Putamen (tissue), 1 donor: ENCODE data around the gene HMX2.

ENCODE experiments used
- DNase-seq: peaks from one replicate; pipeline ENCODE4 v3.0.0-alpha.2; 2016; ENCODE audit warnings: low spot score

Gene HMX2

GRCh38 chr10:123147635-123148413 lies at the start of gene HMX2:
TSS of gene HMX2 (plus strand) at chr10:123148136. CDS start at chr10:123148379, 243 bp downstream.
- no peak for DNase-seq

- DNase-seq: no peak
Measured at GRCh38 chr10:123100030-123100762, 47.7 kb upstream of the HMX2 start.

- DNase-seq: no peak
Measured at GRCh38 chr10:123101872-123102271, 46.1 kb upstream of the HMX2 start.

GRCh38 chr10:123102673-123103072 lies 45.3 kb upstream of the HMX2 start:
- DNase-seq: no peak

GRCh38 chr10:123103944-123104343 lies 44.0 kb upstream of the HMX2 start:
- no peak for DNase-seq

GRCh38 chr10:123109466-123109865 lies 38.5 kb upstream of the HMX2 start:
- no peak for DNase-seq

GRCh38 chr10:123117644-123118417 lies 30.1 kb upstream of the HMX2 start:
- no peak for DNase-seq

- no peak for DNase-seq
Measured at GRCh38 chr10:123119081-123119480, 28.9 kb upstream of the HMX2 start.

- no peak for DNase-seq
Measured at GRCh38 chr10:123126246-123126645, 21.7 kb upstream of the HMX2 start.

GRCh38 chr10:123129618-123130271 lies 18.2 kb upstream of the HMX2 start:
- DNase-seq: no peak

- DNase-seq: peak; percentile 74
Measured at GRCh38 chr10:123132576-123133477, 15.1 kb upstream of the HMX2 start.

GRCh38 chr10:123133541-123134342 lies 14.2 kb upstream of the HMX2 start:
- no peak for DNase-seq

- no peak for DNase-seq
Measured at GRCh38 chr10:123134343-123134914, 13.5 kb upstream of the HMX2 start.

- DNase-seq: no peak
Measured at GRCh38 chr10:123134915-123135414, 13.0 kb upstream of the HMX2 start.

- no peak for DNase-seq
Measured at GRCh38 chr10:123135415-123136141, 12.4 kb upstream of the HMX2 start, which contains the start of gene HMX3. TSS of gene HMX3 (plus strand) at chr10:123135970. CDS start at chr10:123136051, 81 bp downstream.

- no peak for DNase-seq
Measured at GRCh38 chr10:123136221-123136805, 11.6 kb upstream of the HMX2 start.

- no peak for DNase-seq
Measured at GRCh38 chr10:123136806-123137642, 10.9 kb upstream of the HMX2 start.

GRCh38 chr10:123139165-123139520 lies 8.8 kb upstream of the HMX2 start:
- no peak for DNase-seq
